AG09319 (cell line): ENCODE results near the gene SSH2.

Source experiments
- DNase-seq: peaks from one replicate; pipeline ENCODE4 v3.0.0-alpha.2; 2010; ENCODE audit warnings: low read depth; ENCODE audit errors: extremely low read depth
- TF ChIP-seq, protein P1 (sequence below): IDR thresholded peaks from 2 replicates; pipeline ENCODE4 v1.5.1; 2011; ENCODE audit warnings: low read depth, mild to moderate bottlenecking, inconsistent platforms, low read length, moderate library complexity

The SSH2 gene

DNA sequence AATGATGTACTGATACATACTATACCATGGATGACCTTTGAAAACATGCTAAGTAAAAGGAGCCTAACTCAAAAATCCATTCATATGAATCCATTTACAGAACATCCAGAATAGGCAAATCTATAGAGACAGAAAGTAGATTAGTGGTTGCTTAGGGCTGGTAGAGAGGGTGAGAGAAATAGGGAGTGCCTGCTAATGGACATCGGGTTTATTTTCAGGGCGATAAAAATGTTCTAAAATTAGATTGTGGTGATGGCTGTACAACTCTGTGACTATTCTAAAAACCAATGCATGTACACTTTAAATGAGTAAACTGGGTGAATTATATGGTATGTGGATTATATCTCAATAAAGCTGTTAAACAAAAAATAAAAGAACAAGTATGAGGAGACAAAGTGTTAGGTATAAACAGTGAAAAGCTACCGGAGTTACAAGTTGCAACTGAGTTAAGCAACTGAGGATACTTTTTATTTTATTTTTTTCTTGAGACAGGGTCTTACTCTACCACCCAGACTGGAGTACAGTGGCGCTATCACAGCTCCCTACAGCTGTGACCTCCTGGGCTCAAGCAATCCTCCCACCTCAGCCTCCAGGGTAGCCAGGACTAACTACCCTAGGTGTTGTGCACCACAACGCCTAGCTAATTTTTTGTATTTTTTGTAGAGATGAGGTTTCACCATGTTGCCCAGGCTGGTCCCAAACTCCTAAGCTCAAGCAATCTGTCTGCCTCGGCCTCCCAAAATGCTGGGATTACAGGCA, 231.8 kb downstream of the SSH2 start:
- DNase-seq = no peak

DNA sequence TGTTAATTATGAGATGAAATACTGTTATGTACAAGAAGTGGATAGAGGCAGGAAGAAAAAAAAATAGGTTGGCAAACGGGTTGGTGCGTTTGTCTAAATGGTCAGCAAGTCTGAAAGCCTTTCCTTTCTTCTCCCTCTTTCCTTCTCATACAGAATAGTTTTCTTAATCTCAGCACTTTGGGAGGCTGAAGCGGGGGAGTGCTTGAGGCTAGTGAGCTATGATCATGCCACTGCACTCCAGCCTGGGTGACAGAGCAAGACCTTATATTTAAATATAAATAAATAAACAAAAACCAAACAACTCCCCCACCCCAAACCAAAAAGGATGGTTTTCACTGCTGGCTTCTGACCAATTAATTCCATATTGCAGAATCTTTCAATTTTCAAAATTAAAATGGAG, 232.7 kb downstream of the SSH2 start:
- TF ChIP-seq, protein P1, sequence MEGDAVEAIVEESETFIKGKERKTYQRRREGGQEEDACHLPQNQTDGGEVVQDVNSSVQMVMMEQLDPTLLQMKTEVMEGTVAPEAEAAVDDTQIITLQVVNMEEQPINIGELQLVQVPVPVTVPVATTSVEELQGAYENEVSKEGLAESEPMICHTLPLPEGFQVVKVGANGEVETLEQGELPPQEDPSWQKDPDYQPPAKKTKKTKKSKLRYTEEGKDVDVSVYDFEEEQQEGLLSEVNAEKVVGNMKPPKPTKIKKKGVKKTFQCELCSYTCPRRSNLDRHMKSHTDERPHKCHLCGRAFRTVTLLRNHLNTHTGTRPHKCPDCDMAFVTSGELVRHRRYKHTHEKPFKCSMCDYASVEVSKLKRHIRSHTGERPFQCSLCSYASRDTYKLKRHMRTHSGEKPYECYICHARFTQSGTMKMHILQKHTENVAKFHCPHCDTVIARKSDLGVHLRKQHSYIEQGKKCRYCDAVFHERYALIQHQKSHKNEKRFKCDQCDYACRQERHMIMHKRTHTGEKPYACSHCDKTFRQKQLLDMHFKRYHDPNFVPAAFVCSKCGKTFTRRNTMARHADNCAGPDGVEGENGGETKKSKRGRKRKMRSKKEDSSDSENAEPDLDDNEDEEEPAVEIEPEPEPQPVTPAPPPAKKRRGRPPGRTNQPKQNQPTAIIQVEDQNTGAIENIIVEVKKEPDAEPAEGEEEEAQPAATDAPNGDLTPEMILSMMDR = no peak
- DNase-seq = no peak

More for the DNA sequence above, 231.8 kb downstream of the SSH2 start:
- TF ChIP-seq, protein P1 = no peak

DNA sequence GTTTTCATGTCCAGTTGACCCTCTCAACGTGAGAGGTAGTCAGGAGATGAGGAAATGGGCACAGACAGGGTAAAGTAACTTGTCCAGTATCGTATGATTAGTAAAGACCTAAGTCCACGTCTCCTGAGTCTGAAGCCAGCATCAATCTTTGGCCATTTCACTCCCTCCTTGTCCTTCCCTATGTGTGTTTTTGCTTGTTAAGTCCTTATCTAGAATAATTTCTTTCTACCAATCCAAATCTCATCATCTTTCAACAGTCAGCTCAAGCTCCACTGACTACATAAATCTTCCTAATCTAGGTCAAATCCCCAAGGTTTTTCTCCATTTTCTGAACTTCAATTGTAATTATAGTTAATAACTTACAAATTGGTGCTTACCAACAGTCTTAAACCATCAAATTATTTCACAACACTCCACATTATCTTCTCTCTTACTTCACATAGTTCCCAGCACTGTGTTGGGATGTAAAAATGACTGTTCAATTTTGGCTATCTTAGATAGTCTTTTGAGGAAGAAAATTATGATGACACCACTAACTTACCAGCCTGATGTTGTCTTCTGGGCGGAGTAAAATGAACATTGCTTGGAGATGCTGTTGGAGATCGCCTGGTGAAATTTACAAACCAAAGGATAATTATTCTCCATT, 235.0 kb downstream of the SSH2 start:
- no peak for DNase-seq
- TF ChIP-seq, protein P1 = no peak

DNA sequence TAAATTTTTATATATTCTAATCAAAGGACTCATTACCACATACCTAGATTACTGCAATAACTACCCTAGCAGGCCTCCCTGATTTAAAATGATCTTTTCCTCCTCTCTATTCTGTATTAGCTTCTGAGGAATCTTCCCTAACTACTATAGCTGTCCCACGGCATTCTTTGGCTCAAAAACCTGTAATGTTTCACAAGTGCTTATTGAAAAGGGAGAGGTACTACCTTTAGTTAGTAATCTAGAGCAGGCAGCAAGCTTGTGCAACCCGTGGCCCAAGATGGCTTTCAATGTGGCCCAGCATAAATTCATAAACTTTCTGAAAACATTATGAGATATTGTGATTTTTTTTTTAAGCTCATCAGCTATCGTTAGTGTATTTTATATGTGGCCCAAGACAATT, 236.3 kb downstream of the SSH2 start:
- TF ChIP-seq, protein P1 = no peak
- DNase-seq = no peak

DNA sequence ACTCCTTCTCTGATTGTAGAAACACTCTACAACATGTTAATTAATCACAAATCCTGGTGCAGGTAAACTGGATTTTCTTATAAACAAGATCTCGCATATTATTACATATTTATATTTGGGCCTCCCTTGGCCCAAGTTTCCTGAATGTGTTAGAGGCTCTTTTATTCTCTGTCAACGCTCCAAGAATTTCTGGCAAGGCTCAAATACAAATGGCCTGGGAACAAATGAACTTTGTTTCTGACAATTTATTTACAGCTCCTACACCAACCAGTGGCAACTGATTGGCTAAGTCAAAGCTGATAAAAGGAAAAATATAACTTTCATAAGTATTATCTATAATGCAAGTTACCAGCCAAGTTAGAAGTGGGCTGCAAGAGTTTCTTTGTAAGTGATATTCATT, 242.4 kb downstream of the SSH2 start:
- TF ChIP-seq, protein P1 = no peak
- no peak for DNase-seq

DNA sequence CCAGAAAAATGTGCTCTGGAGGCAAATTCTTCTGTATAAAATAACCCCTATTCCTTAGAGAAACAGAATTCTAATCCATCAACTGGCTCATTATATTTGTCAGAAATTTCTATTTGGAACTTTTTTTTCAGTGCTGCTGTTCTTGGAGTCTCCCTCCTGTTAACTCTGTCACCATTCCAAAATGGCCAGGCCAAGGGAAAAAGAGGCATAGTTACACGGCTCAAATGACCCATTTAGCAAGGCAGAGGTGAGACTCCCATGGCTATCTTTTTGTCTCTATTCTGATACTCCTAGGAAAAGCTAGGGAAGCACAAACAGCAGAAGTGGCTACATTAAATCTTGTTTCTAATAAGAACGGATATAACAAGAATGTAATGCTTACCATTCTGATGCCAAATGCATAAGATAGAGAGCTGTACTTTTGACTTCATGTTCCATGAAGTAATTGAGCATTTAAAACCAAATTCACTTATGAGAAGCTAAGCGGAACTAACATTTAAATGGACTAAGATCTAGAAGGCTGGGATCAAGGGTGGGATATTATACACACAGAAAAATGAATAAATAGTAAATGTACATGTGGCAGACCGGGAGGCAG, 242.9 kb downstream of the SSH2 start:
- TF ChIP-seq, protein P1 = no peak
- DNase-seq = no peak

DNA sequence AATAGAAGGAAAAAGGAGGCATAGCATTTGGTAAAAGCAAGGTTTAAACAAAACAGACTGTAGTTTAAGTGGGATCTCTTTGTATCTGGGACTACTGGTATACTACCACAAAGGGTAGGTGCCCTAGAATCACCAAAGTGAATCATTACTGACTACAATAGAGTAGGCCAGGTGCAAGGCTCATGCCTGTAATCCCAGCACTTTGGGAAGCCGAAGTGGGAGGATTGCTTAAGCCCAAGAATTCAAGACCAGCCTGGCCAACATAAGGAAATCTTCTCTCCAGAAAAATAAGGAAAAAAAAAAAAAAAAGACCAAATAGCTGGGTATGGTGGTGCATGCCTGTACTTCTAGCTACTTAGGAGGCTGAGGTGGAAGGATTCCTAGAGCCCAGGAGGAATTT, 246.5 kb downstream of the SSH2 start:
- DNase-seq = no peak

More for the DNA sequence above, 246.5 kb downstream of the SSH2 start:
- TF ChIP-seq, protein P1 = no peak
